ENCODE results near the gene ZNF134. TPM values are rescaled to one million over a fixed set of nuclear protein-coding genes. Genes with fewer than 3 reads are reported as not detected.

The ZNF134 gene
- total RNA-seq, 1 experiment from 2014 or later, result 36.0 TPM

DNA sequence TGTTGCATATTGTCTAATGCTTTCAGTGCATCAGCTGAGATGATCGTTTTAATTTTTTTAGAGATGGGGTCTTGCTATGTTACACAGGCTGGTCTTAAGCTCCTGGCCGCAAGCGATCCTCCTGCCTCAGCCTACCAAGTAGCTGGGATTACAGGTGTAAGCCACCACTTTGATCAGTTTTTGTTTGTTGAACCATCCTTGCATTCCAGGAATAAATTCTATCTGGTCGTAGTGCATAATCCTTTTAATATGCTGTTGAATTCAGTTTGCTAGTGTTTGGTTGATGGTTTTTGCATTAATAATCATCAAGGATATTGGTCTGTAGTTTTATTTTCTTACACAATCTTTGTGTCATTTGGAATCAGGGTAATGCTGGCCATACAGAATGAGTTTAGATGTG lies 23.3 kb downstream of the ZNF134 start:
- DNase-seq (ENCODE audit: low spot score), result no peak

DNA sequence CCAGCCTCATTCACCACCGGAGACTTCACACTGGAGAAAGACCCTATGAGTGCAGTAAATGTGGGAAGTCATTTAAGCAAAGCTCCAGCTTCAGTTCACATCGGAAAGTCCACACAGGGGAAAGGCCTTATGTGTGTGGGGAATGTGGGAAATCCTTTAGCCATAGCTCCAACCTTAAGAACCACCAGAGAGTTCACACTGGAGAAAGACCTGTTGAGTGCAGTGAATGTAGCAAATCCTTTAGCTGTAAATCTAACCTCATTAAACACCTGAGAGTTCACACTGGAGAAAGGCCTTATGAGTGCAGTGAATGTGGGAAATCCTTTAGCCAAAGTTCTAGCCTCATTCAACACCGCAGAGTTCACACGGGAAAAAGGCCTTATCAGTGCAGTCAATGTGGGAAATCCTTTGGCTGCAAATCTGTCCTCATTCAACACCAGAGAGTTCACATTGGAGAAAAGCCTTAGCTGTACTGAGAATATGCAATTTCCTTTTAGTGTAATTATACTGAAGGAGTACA lies 27.7 kb downstream of the ZNF134 start:
- DNase-seq (ENCODE audit: low spot score), result no peak

DNA sequence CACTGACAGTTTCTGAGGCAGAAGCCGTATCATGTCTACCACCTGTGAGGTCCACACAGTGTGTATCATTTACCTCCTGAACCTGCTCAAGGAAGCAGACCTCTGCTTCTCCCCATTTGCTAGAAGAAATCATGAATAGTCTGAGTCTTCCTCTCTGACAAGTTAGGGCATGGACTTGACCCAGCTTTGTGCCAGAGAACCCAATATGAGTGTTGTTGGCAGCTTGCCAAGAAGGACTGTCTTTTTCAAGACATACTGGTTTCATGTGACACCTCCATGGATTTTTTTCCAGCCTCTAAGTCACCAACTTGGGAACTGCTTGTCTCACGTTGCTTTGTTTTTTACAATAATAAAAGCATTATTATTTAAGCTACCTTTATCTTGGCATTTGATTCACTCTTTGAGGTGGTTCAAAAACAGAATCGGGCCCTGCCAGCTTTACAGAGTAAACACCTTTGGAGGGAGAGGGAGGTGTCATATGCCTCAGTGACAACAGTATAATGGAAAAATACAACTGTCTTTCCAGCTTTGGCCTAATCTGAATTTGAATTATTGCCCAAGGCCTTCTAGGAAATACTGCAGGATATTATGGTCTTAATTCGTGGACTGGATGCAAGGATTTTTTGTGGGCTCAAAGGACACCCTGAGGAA lies 28.5 kb downstream of the ZNF134 start:
- no peak for DNase-seq (ENCODE audit: low spot score)

DNA sequence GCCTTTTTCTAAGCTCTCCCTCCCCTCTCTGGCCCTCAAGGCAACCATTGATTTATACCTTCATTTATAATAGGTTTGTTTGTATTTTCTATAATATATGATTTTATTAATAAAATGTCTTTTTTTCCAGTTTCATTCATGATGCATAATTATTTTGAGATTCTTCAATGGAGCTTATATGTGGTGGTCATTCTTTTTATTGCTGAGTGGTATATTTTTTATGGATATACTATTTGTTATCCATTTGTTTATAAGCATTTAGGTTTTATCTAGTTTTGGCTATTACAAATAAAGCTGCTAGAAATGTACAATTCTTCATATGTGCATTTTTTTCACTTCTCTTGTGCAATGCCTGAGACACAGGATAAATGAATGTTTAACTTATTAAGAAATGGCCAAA lies 29.7 kb downstream of the ZNF134 start:
- DNase-seq (ENCODE audit: low spot score), result no peak

DNA sequence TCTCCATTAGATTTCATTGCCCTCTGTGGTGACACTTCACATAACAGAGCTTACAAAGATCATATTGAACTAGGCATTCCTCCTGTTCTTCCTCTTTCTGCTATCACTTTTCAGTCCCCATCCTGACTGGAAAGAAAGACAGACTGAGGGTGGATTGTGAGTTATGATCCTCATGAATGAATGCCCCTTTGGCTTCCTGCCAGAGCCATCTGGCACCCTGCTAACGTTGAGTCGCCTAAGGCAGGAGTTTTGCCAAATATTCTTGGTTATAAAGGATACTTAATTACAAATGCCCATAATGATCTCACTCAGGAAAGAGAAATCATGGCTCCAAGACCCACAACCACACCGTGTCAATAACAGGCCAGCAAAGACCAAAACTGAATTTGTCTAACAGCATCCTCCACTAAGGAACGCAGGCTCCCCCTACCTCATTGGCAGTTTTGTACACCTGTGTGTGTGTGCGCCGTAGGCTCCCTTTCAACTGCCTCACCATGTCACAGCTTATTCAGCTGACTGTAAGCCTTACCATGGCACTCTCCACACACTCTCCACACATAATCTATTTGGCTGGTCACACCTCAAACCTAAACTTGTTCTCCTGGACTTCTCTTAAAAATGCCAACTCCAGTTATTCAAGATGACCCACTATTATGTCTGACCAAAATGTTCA lies 34.4 kb downstream of the ZNF134 start:
- no peak for DNase-seq (ENCODE audit: low spot score)

DNA sequence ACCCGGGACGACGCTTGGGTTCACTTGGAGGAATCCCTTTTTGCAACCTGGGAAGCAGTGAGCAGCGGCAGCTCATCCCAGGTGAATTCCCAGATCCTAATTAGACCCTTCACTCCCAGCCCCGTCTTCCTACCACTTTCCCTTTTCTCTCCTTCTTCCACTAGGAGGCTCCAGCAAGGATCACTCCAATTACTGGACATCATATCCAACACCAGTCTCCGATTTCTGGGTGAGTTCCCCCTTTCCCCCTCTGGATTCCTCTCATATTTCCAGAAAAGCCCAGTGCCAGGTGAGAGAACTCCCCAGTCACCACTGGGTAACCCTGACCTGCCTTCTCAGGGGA lies 37.6 kb downstream of the ZNF134 start:
- no peak for DNase-seq (ENCODE audit: low spot score)

DNA sequence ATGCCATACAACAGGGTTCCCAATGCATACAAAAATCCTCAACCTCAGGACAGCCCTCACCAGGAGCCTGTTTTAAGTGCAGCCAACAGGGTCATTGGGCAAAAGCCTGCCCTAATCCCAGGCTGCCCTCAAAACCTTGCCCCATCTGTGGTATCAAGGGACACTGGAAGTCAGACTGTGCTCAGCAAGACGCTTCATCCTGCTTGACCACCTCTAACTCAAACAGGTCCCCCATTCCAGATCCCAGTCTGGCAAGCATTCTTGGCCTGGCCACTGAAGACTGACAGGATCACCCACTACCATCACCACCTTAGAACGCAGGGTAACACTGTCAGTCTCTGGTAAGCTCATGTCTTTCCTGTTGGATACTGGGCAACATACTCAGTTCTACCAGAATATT lies 39.6 kb downstream of the ZNF134 start:
- no peak for DNase-seq (ENCODE audit: low spot score)

DNA sequence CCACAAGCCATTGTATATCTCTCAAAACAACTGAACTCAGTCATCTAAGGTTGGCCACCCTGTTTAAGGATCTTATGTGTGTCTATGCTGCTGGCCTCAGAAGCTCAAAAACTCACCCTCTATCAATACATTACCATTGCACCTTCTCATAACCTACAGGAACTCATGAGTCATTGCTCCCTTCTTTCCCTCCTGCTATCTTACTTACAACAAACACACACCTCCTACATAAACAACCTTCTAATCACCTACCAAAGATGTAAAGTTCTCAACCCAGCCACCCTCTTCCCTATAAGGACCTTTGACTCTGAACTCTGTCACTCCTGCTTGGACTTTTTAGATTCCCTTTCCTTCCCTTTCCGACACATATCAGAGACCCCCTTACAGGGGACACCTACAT lies 41.4 kb downstream of the ZNF134 start:
- DNase-seq (ENCODE audit: low spot score), result no peak

DNA sequence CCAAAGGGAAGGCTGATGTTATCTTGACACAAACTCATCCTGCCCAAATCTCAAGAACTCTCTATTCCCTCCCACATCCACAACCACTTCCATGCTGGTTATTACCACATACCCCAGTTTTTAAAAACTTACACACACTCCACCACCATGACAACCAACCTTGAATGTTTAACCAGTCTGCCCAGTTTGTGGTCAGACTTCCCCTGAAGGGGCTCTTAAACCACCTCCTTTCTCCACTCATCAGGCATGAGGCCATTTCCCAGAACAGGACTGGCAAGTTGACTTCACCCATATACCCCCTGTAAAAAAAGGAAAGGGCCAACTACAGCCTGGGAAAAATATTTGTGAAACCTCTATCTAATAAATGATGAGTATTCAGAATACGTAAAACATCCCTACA lies 42.3 kb downstream of the ZNF134 start:
- no peak for DNase-seq (ENCODE audit: low spot score)

DNA sequence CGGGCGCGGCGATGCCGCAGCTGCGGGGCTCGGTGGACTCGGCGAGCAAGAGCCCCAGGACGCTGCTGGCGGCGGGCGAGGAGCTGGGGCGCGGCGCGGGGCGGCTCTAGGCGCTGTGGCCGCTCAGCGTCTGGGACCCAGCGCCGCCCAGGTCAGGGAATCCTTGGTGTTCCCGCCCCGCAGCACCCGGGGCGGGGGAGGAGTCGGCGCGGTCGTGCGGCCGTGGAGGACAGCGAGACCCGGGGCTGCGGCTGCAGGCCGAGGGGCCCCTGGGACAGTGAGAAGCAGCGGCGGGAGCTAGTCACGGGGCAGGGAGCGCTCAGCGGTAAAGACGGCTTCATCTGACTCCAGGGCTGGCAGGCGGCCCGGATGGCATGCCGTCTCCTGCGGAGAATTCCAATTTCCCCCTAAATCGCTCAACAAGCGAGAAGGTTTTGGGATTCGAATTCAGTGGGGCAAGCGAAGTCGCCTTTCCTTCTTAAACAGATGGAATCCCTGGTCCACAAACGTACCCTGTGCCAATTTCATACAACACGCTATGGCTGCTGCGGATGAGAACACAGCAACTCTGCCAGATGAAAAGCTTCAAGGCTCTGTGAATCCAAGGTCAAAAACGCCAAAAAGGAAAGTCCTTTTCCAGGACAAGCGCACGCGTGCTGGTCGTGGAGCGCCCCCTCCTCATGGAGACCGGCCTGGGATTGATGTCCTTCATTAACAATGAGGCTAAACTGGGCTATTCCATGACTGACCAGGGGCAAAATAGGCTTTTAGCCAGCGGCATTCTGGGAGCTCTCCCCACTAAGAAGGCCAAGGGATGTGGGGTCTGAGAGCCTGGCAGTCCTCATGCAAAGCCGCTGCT lies 50.5 kb downstream of the ZNF134 start:
- DNase-seq (ENCODE audit: low spot score), result peak; percentile 45

DNA sequence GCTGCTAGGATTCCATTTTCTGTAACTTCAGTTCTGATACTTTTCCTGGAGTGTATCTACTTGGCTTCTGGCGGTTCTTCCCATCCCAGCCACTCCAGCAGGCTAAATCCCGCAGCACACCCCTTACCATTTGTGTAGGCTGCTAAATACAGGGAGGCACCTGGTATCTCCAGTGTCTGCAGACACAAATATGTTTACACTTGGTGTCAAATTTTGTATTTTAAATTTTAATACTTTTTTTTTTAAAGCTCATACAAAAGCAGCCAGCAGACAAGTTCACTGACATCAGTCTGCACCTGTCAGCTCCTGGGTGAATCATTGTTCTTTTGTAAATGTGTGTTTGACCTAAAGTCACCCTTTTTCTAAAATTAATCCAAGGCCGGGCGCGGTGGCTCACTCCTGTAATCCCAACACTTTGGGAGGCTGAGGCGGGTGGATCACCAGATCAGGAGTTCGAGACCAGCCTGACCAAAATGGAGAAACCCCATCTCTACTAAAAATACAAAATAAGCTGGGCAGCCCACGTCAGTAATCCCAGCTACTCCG lies 51.3 kb downstream of the ZNF134 start:
- no peak for DNase-seq (ENCODE audit: low spot score)

DNA sequence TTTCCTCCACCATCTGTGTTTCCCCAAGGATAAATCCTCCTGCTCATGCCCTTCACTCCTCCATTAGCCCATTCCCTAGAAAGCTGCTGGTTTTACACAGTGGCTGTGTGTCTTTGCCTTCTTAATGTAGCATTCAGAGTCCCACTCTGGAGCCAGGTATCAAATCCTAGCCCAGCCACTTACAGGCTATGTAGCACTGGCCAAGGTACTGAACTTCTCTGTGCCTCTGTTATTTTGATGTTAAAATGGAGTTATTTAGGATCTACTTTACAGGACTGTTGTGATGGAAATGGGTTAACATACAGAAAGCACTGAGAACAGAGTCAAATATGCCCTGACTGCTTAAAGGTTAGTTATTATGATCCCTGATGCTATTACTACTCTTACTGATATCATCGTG lies 53.2 kb downstream of the ZNF134 start:
- DNase-seq (ENCODE audit: low spot score), result no peak

DNA sequence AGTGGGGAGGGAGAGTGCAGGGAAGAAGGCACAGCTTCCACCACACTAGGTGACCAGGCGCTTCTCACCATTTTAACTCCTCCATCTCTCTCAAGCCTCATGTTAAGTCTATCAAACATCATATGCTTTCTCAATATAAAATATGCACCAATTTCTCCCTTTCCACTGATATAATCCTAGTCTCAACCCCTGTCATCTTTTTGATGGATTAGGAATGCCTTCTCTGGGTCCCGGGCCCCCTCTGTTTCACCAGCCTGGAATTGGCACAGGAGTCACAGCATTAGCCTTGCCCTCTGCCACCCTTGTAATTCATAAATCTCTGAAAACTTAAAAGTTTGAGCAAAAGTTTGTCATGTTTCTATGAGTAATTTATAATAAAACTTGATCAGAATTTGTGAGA lies 54.6 kb downstream of the ZNF134 start, which contains the start of gene ZSCAN4:
Gene ZSCAN4 (plus strand): TSS at position 301 of the 400 bp plus-strand sequence. CDS start 7,211 bp downstream, outside the sequence.
- no peak for DNase-seq (ENCODE audit: low spot score)

DNA sequence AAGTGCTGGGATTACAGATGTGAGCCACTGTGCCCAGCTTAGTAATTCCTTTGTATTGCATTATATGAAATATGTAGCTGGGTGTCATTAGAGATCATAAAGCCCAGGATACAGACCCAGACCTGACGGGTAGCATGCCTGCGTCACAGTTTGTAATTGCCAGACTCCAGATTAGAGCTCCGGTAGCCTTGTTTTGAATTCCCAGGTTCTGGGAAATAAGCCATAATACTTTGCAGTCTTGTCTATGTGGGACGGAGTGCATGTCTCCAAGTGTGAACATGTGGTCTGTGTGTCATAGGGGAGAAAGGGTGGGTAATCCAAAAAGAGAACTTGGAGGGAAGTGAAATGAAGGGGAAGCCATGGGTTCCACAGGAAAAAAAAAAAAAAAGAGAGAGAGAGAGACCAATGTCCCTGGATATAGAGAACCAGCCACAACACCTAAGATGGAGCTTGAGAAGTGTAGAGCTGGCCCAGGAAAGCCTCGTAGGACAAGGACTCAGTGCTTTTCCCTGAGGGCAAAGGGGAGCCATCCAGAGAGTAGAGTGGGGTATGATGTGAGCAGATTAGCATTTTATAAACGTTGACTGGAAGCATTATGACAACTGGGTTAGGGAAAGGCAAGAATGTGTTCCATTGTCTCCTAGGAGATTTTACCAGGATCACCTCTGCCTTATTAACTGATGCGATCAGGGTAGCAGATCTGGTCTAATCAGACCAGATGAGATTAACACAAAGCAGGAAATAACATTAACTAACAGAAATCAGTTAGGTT lies 57.3 kb downstream of the ZNF134 start:
- no peak for DNase-seq (ENCODE audit: low spot score)

DNA sequence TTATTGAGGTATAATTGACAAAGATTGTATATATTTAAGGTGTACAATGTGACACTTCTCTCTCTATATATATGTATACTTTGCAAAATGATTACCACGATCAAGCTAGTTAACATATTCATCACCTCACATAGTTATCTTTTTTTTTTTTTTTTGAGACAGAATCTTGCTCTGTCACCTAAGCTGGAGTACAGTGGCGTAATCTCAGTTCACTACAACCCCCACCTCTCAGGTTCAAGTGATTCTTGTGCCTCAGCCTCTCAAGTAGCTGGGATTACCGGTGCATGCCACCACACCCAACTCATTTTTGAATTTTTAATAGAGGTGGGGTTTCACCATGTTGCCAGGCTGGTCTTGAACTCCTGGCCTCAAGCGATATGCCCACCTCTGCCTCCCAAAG lies 58.4 kb downstream of the ZNF134 start:
- DNase-seq (ENCODE audit: low spot score), result no peak

Other genes starting within 250 kb of the ZNF134 start
- gene ZNF548, start 224.4 kb upstream of the ZNF134 start, total RNA-seq (2014; rRNA removed; shearing (Covaris generic)), result 22.2 and 30.7 TPM in 2 replicates
- 10.0 and 19.1 TPM in 2 replicates for gene ZNF17, start 203.1 kb upstream of the ZNF134 start, total RNA-seq (2014; rRNA removed; shearing (Covaris generic))
- gene ZNF749, start 178.9 kb upstream of the ZNF134 start, total RNA-seq (2014; rRNA removed; shearing (Covaris generic)), result 15.1 and 24.4 TPM in 2 replicates
- gene VN1R1, start 157.1 kb upstream of the ZNF134 start, total RNA-seq (2014; rRNA removed; shearing (Covaris generic)), result 0.05 and 0.45 TPM in 2 replicates
- 7.4 and 9.0 TPM in 2 replicates for gene ZNF772, start 136.7 kb upstream of the ZNF134 start, total RNA-seq (2014; rRNA removed; shearing (Covaris generic))
- 10.1 and 11.8 TPM in 2 replicates for gene ZNF419, start 126.5 kb upstream of the ZNF134 start, total RNA-seq (2014; rRNA removed; shearing (Covaris generic))
- gene ZNF773, start 114.3 kb upstream of the ZNF134 start, total RNA-seq (2014; rRNA removed; shearing (Covaris generic)), result 4.2 and 15.4 TPM in 2 replicates
- 5.4 and 6.1 TPM in 2 replicates for gene ZNF549, start 86.9 kb upstream of the ZNF134 start, total RNA-seq (2014; rRNA removed; shearing (Covaris generic))
- gene ZNF550, start 54.4 kb upstream of the ZNF134 start, total RNA-seq (2014; rRNA removed; shearing (Covaris generic)), result 4.9 and 5.0 TPM in 2 replicates
- 8.5 TPM in 2 replicates for gene ZNF416, start 35.3 kb upstream of the ZNF134 start, total RNA-seq (2014; rRNA removed; shearing (Covaris generic))
- gene ZIK1, start 30.1 kb upstream of the ZNF134 start, total RNA-seq (2014; rRNA removed; shearing (Covaris generic)), result not detected in 2 replicates
- 13.6 and 20.2 TPM in 2 replicates for gene ZNF530, start 14.4 kb upstream of the ZNF134 start, total RNA-seq (2014; rRNA removed; shearing (Covaris generic))
- gene ZNF211, start 18.9 kb downstream of the ZNF134 start, total RNA-seq (2014; rRNA removed; shearing (Covaris generic)), result 15.5 and 15.8 TPM in 2 replicates
- gene ZSCAN4, start 54.7 kb downstream of the ZNF134 start, total RNA-seq (2014; rRNA removed; shearing (Covaris generic)), result 0.12 TPM in 1 of 2 replicates, not detected in the other
- gene ZNF551, start 67.7 kb downstream of the ZNF134 start, total RNA-seq (2014; rRNA removed; shearing (Covaris generic)), result 11.2 and 18.7 TPM in 2 replicates
- not detected in 2 replicates for gene ZNF154, start 95.0 kb downstream of the ZNF134 start, total RNA-seq (2014; rRNA removed; shearing (Covaris generic))
- not detected in 2 replicates for gene ZNF671, start 113.4 kb downstream of the ZNF134 start, total RNA-seq (2014; rRNA removed; shearing (Covaris generic))
- 20.9 and 26.1 TPM in 2 replicates for gene ZNF776, start 132.6 kb downstream of the ZNF134 start, total RNA-seq (2014; rRNA removed; shearing (Covaris generic))
- gene ZNF586, start 155.4 kb downstream of the ZNF134 start, total RNA-seq (2014; rRNA removed; shearing (Covaris generic)), result 18.9 and 24.6 TPM in 2 replicates
- 4.6 and 11.6 TPM in 2 replicates for gene ZNF552, start 200.7 kb downstream of the ZNF134 start, total RNA-seq (2014; rRNA removed; shearing (Covaris generic))
- gene ZNF587B, start 216.1 kb downstream of the ZNF134 start, total RNA-seq (2014; rRNA removed; shearing (Covaris generic)), result 22.9 and 26.6 TPM in 2 replicates
- 24.7 and 31.9 TPM in 2 replicates for gene ZNF587, start 235.6 kb downstream of the ZNF134 start, total RNA-seq (2014; rRNA removed; shearing (Covaris generic))

Measured in A172 (cell line).